H7 (cell line): ENCODE data around the gene SEMA4D. TPM values are rescaled to one million over a fixed set of nuclear protein-coding genes. Genes with fewer than 3 reads are reported as not detected.
"Not testable (repeated sequence)": the region's sequence is repeated elsewhere in the genome, so short reads cannot be mapped to it uniquely, and the experiment has no call there.

Experiments
- DNase-seq: peaks from one replicate; pipeline ENCODE4 v3.0.0; 2012
- H3K27me3 ChIP-seq: 2 replicates; pipeline ENCODE4 v1.6.0; 2011; ENCODE audit warnings: mild to moderate bottlenecking, low read length; ENCODE audit not compliant: control insufficient read depth, insufficient read depth
- H3K36me3 ChIP-seq: replicated peaks from 2 replicates; pipeline ENCODE4 v1.5.1; 2011; ENCODE audit warnings: low read length; ENCODE audit not compliant: control insufficient read depth, insufficient read depth
- H3K4me3 ChIP-seq: 2 replicates; pipeline ENCODE4 v1.5.1; 2011; ENCODE audit warnings: low read depth, mild to moderate bottlenecking, control low read depth, low read length, moderate library complexity; ENCODE audit not compliant: insufficient read depth
- total RNA-seq: library from RNA; depleted of rRNA; stranded (reverse); fragments of >200 nt; shearing (Covaris generic); gene quantifications from 2 replicates; pipeline ENCODE4 v1.2.3, GENCODE V29; 2014

SEMA4D gene
- total RNA-seq, 1 experiment from 2014 or later, result 17.0 TPM

GRCh38 chr9:89476546-89476945 lies 21.4 kb downstream of the SEMA4D start:
- no peak for DNase-seq

GRCh38 chr9:89475891-89476440 lies 21.9 kb downstream of the SEMA4D start:
- no peak overlapping the region for H3K4me3 ChIP-seq
- no peaks in the 10 kb centered on the region for H3K27me3 ChIP-seq
- no peaks in the 10 kb centered on the region; the same call in 1 of the 2 replicates for H3K36me3 ChIP-seq
- no peak for DNase-seq

More at GRCh38 chr9:89476546-89476945, 21.4 kb downstream of the SEMA4D start:
- H3K27me3 ChIP-seq, result no peaks in the 10 kb centered on the region
- H3K4me3 ChIP-seq, result no peak overlapping the region
- H3K36me3 ChIP-seq, result no peaks in the 10 kb centered on the region; the same call in 1 of the 2 replicates

- DNase-seq, result no peak
- Histone ChIP-seq H3K4me3 (no peak overlapping the region), H3K27me3 (no peaks in the 10 kb centered on the region), H3K36me3 (no peaks in the 10 kb centered on the region; the same call in 1 of the 2 replicates)
These were observed 23.0 kb downstream of the SEMA4D start for GRCh38 chr9:89474939-89475338.

DNA sequence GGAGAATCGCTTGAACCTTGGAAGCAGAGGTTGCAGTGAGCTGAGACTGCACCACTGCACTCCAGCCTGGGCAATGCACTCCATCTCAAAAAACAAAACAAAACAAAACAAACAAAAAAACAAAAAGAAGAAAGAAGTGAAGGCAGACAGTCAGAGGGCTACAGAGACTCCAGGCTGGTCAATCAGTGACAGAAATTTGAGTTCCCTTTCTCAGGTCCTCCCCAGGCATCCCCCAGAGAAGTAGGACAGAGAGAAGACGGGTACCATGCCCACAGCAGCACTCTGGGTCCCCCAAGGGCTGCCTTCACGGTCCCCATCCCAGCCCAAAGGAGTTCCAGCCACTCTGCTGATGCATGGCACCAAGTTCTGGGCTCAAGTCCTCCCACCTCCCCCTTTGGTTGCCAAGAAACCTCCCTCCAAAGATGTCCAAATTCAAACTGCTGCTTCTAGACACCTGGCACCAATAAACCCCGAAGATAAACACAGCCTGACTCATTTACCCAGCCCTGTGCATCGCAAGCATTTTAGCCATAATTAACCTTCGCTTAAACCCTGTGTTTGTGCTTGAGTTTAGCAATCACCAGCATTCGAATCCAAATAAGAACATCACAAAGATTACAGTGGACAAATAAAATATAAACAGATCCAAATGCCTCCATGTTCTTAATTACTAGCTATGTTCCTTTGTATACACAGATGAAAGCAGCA lies 24.0 kb downstream of the SEMA4D start:
- no peaks in the 10 kb centered on the region for H3K27me3 ChIP-seq
- DNase-seq, result no peak
- H3K4me3 ChIP-seq, result no peak overlapping the region
- H3K36me3 ChIP-seq, result no peaks in the 10 kb centered on the region; the same call in 1 of the 2 replicates

- H3K4me3 ChIP-seq, DNase-seq, H3K27me3 ChIP-seq, H3K36me3 ChIP-seq: not testable (repeated sequence)
These were observed 26.1 kb downstream of the SEMA4D start for GRCh38 chr9:89471796-89472320.

GRCh38 chr9:89471390-89471789 lies 26.5 kb downstream of the SEMA4D start:
- no peak overlapping the region for H3K4me3 ChIP-seq
- no peak for DNase-seq
- H3K36me3 ChIP-seq, result no peaks in the 10 kb centered on the region
- H3K27me3 ChIP-seq, result no peaks in the 10 kb centered on the region

DNA sequence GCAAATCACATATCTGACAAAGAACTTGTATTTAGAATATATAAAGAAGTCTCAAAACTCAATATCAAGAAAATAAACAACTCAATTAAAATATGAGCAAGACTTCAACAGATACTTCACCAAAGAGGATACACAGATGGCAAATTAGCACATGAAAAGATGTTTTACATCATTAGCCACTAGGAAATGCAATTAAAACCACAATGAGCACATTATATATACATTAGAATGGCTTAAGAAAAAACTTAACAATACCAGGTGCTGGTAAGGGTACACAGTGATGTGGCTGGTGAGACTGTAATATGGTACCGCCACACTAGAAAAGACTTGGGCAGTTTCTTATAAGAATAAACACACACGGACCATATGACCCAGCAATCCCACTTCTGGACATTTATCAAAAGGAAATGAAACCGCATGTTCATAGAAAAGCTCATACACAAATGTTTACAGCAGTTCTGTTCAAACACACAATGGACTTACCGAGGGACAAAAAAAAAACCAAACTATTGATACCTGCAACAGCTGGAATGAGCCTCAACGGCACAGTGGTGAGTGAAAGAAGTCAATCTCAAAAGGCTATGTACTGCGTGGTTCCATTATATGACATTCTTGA lies 27.6 kb downstream of the SEMA4D start:
- H3K27me3 ChIP-seq, result no peaks in the 10 kb centered on the region
- H3K36me3 ChIP-seq, result no peaks in the 10 kb centered on the region
- no peak for DNase-seq
- no peak overlapping the region for H3K4me3 ChIP-seq

GRCh38 chr9:89469003-89469402 lies 28.9 kb downstream of the SEMA4D start:
- DNase-seq, result no peak
- no peaks in the 10 kb centered on the region for H3K27me3 ChIP-seq
- no peak overlapping the region for H3K4me3 ChIP-seq
- H3K36me3 ChIP-seq, result no peaks in the 10 kb centered on the region

GRCh38 chr9:89468281-89468960 lies 29.5 kb downstream of the SEMA4D start:
- H3K36me3 ChIP-seq, result no peaks in the 10 kb centered on the region
- H3K27me3 ChIP-seq, result no peaks in the 10 kb centered on the region
- no peak overlapping the region for H3K4me3 ChIP-seq
- no peak for DNase-seq

DNA sequence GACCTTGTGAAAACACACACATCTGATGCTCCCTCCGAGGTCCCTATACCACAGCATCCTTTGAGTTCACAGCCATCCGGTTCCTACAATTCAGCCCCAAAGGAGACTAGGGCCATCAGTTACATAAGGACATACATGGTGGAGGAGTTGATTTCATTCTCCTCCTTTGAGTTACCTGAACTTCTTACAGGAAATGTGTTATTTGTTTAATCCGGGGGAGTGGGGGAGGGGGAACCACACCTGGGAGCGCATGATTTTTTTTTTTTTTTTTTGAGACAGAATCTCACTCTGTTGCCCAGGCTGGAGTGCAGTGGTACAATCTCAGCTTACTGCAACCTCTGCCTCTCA lies 30.7 kb downstream of the SEMA4D start:
- no peak overlapping the region for H3K4me3 ChIP-seq
- no peaks in the 10 kb centered on the region for H3K36me3 ChIP-seq
- DNase-seq, result no peak
- no peaks in the 10 kb centered on the region for H3K27me3 ChIP-seq

DNA sequence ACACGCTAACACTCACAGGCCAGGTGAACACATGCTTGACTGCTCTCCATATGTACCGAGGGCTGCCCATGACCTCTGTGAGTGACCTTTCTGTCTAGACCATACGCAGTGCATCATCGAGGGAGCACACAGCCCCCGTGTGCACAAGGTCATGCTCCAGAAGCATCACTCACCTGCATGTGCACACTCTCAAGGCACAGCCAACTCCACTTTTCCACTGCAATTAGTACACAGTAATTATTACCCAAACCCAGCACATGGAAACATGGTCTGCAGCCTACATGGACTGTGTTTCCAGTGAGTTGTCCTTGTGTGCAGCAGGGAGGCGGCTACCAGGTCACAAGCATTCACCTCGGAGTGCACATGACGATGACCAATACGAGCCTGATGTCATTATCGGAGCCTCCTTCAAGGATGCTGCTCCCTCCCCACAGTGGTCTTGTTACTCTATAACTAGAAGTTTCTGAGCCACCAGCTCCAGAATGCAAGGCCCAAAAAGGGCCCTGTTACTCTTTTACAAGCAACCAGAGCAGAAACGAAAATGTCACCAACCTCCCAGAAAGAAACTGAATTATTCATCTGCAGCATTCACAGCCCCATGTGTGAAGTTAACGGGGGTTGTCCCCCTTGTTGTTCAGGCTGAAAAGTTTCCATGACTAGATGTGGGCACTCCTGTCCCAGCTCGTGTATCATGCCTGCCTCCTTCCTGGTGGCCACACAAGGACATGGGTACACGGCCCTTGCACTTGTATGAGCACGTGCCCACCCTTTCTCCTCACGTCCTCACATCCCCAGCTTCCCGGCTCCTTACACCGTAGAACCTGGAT lies 31.2 kb downstream of the SEMA4D start:
- no peak for DNase-seq
- H3K27me3 ChIP-seq, result no peaks in the 10 kb centered on the region
- H3K4me3 ChIP-seq, result no peak overlapping the region
- no peaks in the 10 kb centered on the region for H3K36me3 ChIP-seq

GRCh38 chr9:89465726-89466308 lies 32.1 kb downstream of the SEMA4D start:
- Histone ChIP-seq H3K4me3 (no peak overlapping the region), H3K27me3 (no peaks in the 10 kb centered on the region), H3K36me3 (no peaks in the 10 kb centered on the region)
- no peak for DNase-seq

- Histone ChIP-seq H3K27me3 (no peaks in the 10 kb centered on the region), H3K36me3 (no peaks in the 10 kb centered on the region), H3K4me3 (no peak overlapping the region)
- no peak for DNase-seq
These were observed 32.9 kb downstream of the SEMA4D start for GRCh38 chr9:89465001-89465451.
